GM18951 (cell line): ENCODE data around the gene BMX.

Experiments used
- POLR2A ChIP-seq: IDR thresholded peaks from 4 replicates; pipeline ENCODE4 v1.6.1; 2011; ENCODE audit warnings: mild to moderate bottlenecking; ENCODE audit not compliant: insufficient read length, insufficient read depth; ENCODE audit errors: extremely low read depth
- in situ Hi-C: fragments of 300-500 bp; cut with MboI; formaldehyde crosslinking; loops from one replicate; pipeline ENCODE4 v1.12.0; 2022; ENCODE audit warnings: low sequenced_read_pairs, mixed read lengths, inconsistent platforms; ENCODE audit not compliant: unreplicated experiment

Gene BMX

DNA sequence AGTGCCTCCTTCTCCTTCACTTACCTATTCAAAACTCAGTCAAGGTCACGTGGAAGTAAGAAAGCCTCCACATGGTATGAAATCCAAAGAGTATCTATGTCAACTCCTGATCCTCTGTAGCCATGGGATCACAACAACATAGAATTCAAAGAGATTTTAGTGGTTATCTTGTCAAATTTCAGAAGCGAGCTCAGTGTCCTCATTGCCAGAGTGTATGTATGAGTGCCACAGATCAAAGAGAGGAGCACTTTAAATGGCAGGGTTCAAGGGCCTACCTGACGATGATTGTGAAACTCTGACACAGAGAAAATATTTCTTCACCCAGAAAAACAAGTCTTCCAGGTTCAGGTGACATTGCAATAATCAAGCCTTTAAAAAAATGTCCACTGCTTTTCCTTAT, 101.3 kb downstream of the BMX start:
- in situ Hi-C loops, result no loop called here

DNA sequence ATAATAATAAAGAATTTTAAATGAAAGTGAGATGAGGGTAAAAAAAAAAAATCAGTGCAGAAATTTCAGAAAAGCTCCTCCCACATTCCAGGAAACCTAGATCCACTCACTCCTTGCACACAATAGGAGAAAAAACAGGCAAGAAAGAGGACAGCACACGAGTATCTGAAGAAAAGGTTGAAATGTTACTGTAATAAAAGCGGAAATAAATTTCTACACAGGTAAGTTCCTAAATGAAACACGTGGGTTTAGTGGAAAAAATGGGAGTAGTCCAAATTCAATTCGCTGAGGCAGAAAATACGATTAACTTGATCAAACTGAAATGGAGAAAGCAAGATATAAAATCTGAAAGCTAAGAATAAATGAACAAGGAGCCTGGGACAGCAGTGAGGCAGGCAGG, 102.2 kb downstream of the BMX start:
- no peak for TF ChIP-seq POLR2A
- in situ Hi-C loops, result no loop called here

More for the DNA sequence above, 101.3 kb downstream of the BMX start:
- TF ChIP-seq POLR2A, result no peak

DNA sequence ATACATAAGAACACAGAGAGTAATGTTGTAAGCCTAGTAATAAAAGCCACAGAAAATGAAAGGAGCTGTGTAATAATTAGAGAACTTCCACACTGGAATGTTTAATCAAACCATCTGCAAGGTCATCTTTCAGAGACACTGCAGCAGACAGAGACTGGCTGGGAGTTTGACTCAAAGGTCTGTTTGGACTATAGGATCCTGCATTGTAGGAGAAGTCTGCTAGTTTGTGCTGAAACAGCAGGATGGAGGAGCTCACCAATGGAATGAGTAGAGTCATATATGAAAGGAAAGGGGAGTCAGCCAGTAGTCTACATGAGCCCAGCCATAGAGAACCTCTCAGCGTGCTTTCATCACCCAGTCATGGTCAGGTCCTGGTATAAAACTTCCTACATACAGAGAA, 104.6 kb downstream of the BMX start:
- in situ Hi-C loops, result no loop called here
- TF ChIP-seq POLR2A, result no peak
